ENCODE results near the gene FAM13B. TPM values are rescaled to one million over a fixed set of nuclear protein-coding genes. Genes with fewer than 3 reads are reported as not detected.
"Not testable (repeated sequence)": the region's sequence is repeated elsewhere in the genome, so short reads cannot be mapped to it uniquely, and the experiment has no call there.

FAM13B gene
- total RNA-seq: 10 to 100 TPM; 21.9 to 92.4 (median 32.7) TPM

DNA sequence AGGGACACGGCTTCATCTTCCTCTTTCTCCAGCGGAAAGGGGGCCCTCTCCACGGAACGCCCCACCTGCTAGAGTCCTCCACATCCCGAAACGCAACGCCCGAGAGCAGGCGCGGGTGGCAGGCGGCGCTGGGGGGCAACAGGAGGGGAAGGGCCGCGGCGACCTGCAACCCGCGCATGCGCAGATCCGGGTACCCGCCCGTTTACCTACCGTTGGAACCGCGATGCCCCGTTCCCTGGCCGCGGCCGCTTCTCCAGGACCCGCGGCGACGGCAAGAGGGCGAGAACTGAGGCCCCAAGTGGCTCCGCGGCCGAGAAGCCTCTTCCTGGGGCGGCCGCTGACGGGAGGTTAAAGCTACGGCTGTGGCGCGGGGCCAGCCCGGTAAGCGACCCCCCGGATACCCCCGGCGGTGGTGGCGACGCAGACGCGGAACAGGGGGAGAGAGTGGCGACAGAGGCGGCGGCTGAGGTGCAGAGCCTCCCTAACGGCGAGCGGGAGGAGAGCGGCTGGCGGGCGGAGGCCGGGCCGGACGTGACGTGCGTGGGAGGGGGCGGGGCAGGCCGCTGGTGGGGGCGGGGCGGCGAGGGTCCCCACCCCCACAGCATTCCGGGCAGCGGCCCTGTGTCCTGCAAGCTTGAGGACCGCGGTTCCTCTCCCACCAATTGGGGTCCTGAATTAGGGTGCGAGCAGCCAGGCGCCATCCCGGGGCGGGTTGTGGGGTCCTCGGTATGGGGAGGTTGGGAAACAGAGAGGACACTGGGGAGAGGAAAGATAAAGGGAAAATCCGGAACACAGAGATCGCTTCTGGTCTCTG, at the start of gene FAM13B:
Gene FAM13B (minus strand): TSS at position 508 of the 814 bp plus-strand sequence. CDS start 13,968 bp downstream, outside the sequence.
- peak within 1 kb of the TSS; percentile 98 to 100 (median 100) for H3K27ac ChIP-seq
- H3K4me1 ChIP-seq: peaks cover 0 to 28% (median 6%) of the 10 kb centered on the region in 4 donors
- H3K9me3 ChIP-seq: no peaks in the 10 kb centered on the region
- H3K4me3 ChIP-seq: peak within 1 kb of the TSS; percentile 91 to 100 (median 96)
- H3K27me3 ChIP-seq: no peaks in the 10 kb centered on the region
- no peaks in the 10 kb centered on the region for H3K36me3 ChIP-seq
- DNase-seq: peak; percentile 78 to 91 (median 89)
- TF ChIP-seq POLR2A (IDR thresholded peaks at IDR 0.05): peak; percentile 60 to 83
- TF ChIP-seq, protein P1, sequence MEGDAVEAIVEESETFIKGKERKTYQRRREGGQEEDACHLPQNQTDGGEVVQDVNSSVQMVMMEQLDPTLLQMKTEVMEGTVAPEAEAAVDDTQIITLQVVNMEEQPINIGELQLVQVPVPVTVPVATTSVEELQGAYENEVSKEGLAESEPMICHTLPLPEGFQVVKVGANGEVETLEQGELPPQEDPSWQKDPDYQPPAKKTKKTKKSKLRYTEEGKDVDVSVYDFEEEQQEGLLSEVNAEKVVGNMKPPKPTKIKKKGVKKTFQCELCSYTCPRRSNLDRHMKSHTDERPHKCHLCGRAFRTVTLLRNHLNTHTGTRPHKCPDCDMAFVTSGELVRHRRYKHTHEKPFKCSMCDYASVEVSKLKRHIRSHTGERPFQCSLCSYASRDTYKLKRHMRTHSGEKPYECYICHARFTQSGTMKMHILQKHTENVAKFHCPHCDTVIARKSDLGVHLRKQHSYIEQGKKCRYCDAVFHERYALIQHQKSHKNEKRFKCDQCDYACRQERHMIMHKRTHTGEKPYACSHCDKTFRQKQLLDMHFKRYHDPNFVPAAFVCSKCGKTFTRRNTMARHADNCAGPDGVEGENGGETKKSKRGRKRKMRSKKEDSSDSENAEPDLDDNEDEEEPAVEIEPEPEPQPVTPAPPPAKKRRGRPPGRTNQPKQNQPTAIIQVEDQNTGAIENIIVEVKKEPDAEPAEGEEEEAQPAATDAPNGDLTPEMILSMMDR (IDR thresholded peaks at IDR 0.05): peak in 3 of 6 experiments; percentile 25 to 35 (median 34)

GRCh38 chr5:138082033-138082432, 49.2 kb upstream of the FAM13B start:
- no peaks in the 10 kb centered on the region for H3K9me3 ChIP-seq
- TF ChIP-seq, protein P1 (IDR thresholded peaks at IDR 0.05): no peak
- TF ChIP-seq POLR2A (IDR thresholded peaks at IDR 0.05): no peak
- no peaks in the 10 kb centered on the region for H3K27me3 ChIP-seq
- no peaks in the 10 kb centered on the region for H3K4me1 ChIP-seq
- DNase-seq: no peak
- no peaks in the 10 kb centered on the region for H3K36me3 ChIP-seq
- no peak overlapping the region for H3K4me3 ChIP-seq
- H3K27ac ChIP-seq: peak overlapping the region in 1 of 4 donors; percentile 55

DNA sequence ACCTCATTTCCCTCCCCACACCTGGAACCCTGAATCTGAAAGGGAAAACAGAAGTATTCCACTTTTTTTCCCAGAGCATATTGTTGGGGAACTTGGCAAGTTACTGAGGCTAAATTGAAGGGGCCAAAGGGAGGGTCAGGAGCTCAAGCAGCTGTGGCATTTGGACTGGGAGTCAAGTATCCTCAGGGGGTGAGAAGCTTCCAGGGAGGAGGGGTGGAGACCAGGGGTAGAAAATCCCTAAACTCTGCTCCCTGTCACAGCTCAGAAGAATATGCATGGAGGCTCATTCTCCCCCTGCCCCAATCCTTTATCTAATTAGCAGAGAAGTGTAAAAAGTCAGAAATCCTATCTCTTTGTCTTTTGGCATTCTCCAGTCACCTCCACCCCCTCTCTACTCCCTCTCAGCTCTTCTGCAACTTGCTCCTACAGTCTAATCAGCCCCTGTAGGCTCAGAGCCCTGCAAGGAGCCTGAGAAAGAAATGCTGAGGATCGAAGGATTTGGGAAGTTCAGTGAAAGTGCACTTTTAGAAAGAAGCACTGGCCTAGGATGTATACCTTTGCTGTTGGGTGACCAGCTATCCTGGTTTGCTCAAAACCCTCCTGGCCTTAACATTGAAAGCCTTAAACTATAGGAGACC, 45.2 kb upstream of the FAM13B start:
- Histone ChIP-seq H3K27ac (no peak overlapping the region), H3K4me1 (no peaks in the 10 kb centered on the region), H3K4me3 (no peak overlapping the region), H3K27me3 (no peaks in the 10 kb centered on the region), H3K36me3 (no peaks in the 10 kb centered on the region), H3K9me3 (no peaks in the 10 kb centered on the region)
- no peak for DNase-seq
- TF ChIP-seq POLR2A (IDR thresholded peaks at IDR 0.05): no peak
- TF ChIP-seq, protein P1 (IDR thresholded peaks at IDR 0.05): no peak

DNA sequence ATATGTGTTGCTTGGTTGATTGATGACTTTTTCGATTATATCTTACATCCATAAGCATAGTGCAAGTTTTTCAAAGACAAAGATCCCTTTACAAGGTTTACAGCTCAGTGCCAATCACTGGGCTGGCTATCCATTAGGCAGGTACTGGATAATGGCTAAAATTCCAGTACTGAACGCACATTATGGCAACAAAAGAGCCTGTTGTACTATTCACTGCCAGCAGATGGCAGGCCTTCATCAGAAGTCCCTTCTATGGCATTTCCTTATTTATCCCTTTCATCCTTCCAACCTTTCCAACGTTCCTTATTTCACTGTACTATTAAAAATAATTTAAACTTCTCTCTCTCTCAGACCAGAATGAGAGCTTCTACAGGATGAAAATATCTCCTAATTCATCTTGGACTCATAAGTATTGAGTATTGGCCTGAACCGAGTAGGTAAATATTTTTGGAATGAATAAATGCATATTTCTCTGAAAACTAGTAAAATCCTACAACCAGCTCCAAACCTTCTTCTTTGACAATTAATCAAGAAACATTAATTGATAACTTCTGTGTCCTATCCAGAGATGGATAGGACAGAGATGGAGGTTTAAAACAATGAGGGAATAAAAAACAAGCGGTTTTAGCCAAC, 44.3 kb upstream of the FAM13B start:
- TF ChIP-seq POLR2A (IDR thresholded peaks at IDR 0.05): no peak
- TF ChIP-seq, protein P1 (IDR thresholded peaks at IDR 0.05): peak; percentile 55 to 87 (median 80)
- Histone ChIP-seq H3K27ac (no peak overlapping the region), H3K9me3 (no peaks in the 10 kb centered on the region), H3K4me1 (no peaks in the 10 kb centered on the region), H3K27me3 (no peaks in the 10 kb centered on the region), H3K4me3 (no peak overlapping the region), H3K36me3 (no peaks in the 10 kb centered on the region)
- peak in 2 of 3 donors; percentile 59 to 89 for DNase-seq

DNA sequence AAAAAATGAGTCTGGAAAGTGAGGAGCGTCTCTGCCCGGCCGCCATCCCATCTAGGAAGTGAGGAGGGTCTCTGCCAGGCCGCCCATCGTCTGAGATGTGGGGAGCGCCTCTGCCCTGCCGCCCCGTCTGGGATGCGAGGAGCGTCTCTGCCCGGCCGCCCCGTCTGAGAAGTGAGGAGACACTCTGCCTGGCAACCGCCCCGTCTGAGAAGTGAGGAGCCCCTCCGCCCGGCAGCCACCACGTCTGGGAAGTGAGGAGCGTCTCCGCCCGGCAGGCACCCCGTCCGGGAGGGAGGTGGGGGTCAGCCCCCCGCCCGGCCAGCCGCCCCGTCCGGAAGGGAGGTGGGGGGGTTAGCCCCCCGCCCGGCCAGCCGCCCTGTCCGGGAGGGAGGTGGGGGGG, 37.1 kb upstream of the FAM13B start:
- not testable (repeated sequence) for H3K27me3 ChIP-seq, DNase-seq, H3K9me3 ChIP-seq, H3K4me1 ChIP-seq, H3K27ac ChIP-seq, H3K36me3 ChIP-seq, H3K4me3 ChIP-seq

Measured in Peyer's patch (tissue), 4 donors.